Activated CD4-positive, alpha-beta T cell treated with anti-CD3 and anti-CD28 coated beads for 1 hour (primary cell): ENCODE data around the gene GPX5.

Experiments used
- DNase-seq: peaks from one replicate; pipeline ENCODE4 v3.0.0-alpha.2; 2020

The GPX5 gene

DNA sequence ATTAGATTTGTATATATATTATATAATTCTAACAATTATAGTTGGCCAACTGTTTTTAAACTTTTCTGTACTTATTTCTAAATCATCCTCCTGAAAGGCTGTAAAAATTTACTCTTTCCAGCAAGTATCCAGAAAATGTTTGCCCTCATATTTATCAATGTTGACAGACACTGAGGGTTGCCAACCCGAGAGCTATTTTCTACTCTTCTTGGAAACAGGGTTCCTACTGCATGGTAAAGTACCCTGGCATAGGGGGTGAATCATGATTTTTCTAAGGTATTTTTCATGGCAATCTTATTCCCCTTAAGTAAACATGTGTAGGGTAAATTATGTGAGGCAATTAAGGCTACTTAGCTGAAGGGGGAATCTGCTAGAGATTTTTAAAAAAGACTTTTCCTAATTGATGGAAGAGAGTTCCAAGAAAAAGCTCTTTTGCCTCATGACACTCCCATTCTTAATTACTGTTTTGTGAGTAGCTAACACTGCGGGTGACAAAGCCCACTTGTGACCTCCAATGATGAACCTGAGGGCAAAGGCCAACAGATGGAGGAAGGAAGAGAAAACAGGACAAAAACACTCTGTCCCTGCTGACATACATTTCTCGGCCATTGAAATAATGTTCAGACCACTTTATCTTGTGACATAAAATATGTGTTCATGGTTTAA, 37.9 kb downstream of the GPX5 start:
- DNase-seq = no peak

GRCh38 chr6:28565823-28566526, 40.3 kb downstream of the GPX5 start:
- DNase-seq = no peak

- no peak for DNase-seq
Observed at GRCh38 chr6:28566527-28567252, 41.0 kb downstream of the GPX5 start.

- no peak for DNase-seq
Observed at GRCh38 chr6:28567506-28567905, 41.8 kb downstream of the GPX5 start.

DNA sequence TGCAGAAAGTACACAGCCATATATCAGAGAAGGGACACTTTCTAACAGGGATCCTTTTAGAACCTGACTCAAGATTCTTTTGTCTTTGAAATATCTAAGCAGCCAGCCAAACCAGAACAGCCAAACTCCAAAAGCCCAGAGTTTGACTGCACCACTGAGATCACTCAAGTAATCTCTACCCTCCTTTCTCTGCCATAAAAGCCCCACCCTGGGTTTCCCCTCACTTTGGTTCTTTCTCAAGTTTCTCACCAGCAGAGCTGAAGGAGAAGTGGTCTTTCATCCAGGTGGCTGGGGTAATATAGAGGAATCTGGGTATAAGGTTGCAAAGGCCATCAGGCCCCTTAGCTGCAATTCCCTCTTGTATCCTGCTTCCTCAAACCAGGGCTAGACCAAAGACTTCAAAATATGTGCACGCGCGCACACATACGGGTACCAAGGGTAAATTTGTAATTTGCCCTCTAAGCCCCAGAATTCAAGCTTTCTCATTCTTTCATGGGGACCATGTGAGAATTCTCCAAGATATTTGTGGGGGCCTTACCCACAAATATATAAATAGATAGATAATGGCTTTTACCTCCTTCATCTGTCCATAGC, 42.9 kb downstream of the GPX5 start:
- no peak for DNase-seq

DNA sequence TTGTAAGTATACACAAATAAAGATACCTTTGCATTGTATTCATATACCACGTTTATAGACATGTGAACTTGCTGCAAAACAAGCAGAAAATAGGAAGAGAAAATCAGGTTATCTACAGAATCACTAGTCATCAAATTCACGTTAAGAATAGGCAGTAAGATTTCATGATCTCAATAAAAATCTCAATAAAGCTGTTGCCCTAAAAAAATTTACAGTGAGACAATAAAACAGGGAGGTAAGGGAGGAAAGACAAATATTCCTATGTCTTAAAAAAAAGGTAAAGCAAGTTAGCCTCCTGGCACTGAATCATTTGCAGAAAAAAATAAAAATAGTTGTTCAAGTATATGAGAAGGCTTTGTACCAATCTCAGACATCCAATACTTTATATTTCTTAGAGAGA, 44.1 kb downstream of the GPX5 start:
- DNase-seq = no peak

GRCh38 chr6:28580475-28580874, 54.8 kb downstream of the GPX5 start:
- no peak for DNase-seq

DNA sequence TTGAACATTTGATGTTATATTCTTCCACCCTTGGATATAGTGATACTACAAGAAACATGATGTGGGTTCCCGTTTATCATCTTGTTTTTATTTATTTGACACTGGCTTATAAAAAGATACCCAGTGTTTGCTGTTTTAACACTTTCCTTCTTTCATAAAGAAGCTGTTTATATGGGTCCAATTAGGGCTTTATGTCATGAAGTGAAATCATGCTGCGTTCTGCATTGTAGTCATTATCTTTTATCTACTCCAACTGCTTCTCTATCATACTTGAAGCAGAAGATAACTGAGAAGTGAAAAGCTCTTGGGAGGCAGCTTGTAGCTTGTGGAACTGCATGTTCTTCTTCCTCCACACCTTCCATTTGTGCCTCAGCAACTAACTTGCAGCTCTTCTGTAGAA, 57.8 kb downstream of the GPX5 start:
- DNase-seq = no peak
